HG03521 (cell line): ENCODE data around the gene YPEL3.
A peak's percentile ranks its signal among the peaks of the same experiment; 100 is the strongest.
"Not testable (repeated sequence)": the region's sequence is repeated elsewhere in the genome, so short reads cannot be mapped to it uniquely, and the experiment has no call there.

ENCODE experiments used
- ATAC-seq: cut with Tn5 transposase; IDR thresholded peaks from one replicate; pipeline ENCODE4 v1.9.1; 2021; ENCODE audit warnings: mild to moderate bottlenecking, moderate library complexity; ENCODE audit not compliant: unreplicated experiment

YPEL3 gene

DNA sequence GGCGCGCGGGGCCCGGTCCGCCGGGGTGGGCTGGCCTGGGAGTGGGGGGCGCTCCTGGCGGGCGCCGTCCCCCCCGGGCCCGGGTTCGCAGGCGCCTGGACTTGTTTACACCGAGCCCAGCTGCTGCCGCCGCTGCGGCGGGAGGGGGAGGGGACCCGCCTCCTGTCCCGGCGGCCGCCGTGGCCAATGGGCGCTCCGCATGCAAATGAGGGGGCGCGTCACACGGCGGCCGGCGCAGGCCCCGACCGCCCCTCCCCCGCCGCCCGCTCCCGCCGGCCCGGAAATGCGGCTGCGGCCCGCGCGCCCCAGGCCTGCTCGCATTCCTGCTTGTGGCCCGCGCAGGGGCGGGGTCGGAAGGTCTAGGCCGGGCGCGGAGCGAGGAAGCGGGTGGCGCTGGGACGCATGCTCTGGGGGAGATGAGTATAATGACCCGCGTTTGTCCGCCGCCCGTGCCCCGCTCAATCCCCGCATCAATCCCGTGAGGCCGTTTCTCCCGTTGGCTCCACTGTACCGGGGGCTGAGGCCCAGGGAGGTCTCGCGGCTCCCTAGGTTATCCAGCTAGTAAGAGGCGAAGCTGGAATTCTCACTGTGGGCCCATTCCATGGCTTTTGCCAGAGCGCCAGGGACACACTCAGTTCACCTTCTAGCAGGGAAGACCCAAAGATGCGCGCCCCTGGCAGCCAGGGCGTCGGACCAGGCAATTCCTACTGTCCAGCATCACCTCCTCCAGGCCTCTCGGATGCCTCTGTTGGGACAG, at the start of gene YPEL3:
Gene YPEL3, minus strand, starts transcription at position 109 of the 757 bp plus-strand sequence. CDS start 731 bp downstream, outside the sequence.
- ATAC-seq = peak; percentile 56

DNA sequence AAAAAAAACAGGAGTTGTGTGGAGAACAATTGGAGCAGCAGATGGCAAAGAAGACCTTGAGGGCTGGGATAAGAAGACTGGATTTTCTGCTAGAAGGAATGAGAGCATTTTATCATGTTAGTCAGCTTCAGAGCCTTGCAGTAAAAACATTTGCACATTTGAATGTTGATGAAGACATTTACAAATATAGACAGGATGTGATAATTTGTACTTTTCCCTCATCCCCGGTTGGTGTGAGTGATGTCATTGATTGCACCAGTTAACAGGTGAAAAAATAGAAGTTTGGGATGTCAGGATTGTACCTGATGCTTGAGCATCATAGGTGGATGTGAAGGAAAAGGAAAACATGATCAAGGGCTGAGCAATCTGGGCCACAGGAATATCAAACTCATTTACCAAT, 49.6 kb upstream of the YPEL3 start:
- ATAC-seq = no peak

GRCh38 chr16:30144917-30145316, 48.9 kb upstream of the YPEL3 start:
- no peak for ATAC-seq

- ATAC-seq = no peak
These were observed 48.0 kb upstream of the YPEL3 start for GRCh38 chr16:30144017-30144416.

- ATAC-seq = no peak
These were observed 47.3 kb upstream of the YPEL3 start for GRCh38 chr16:30143347-30143702.

- no peak for ATAC-seq
These were observed 46.8 kb upstream of the YPEL3 start for GRCh38 chr16:30142672-30143346.

DNA sequence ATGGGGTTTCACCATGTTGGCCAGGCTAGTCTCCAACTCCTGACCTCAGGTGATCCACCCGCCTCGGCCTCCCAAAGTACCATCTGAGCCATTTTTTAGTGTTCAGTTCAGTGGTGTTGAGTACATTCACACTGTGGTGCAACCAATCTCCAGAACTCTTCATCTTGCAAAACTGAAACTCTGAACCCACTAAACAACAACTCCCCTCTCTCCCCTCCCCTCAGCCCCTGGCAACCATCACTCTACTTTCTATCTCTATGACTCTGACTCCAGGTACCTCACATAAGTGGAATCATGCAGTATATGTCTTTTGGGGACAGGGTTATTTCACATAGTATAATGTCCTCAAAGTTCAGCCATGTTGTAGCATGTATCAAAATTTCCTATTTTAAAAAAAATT, 45.7 kb upstream of the YPEL3 start:
- ATAC-seq = no peak

DNA sequence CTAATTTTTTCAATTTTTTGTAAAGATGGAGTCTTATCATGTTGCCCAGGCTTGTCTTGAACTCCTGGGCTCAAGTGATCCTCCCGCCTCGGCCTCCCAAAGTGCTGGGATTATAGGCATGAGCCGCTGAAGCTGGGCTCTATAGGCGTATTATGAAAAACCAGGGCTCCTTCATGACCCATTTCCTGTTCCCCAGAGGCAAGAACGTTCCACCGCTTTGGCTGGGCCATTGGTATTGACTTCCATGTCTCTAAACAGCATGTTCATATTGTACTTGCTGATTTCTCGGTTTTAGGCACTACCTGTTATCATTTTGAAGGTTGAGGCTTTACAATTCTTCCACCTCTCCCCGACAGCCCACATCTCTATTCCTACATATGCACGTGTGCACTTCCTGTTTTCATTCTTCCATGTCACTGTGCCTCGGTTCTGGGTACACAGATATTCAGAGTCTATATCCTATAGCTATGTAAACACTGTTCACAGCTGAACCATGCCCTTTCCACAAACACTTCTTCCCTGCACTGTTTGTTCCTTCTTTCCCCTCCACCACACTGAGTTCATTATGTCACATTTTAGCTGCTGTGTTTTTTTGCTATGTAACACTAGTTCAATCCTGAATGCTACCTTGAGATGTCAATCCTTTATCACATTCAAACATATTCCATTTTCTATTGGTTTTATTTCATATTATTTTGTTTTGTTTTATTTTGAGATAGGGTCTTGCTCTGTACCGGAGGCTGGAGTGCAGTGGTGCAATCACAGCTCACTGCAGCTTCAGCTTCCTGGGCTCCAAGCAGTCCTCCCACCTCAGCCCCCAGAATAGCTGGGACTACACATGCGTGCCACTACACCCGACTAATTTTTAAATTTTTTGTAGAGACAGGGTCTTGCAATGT, 43.8 kb upstream of the YPEL3 start:
- ATAC-seq = no peak

DNA sequence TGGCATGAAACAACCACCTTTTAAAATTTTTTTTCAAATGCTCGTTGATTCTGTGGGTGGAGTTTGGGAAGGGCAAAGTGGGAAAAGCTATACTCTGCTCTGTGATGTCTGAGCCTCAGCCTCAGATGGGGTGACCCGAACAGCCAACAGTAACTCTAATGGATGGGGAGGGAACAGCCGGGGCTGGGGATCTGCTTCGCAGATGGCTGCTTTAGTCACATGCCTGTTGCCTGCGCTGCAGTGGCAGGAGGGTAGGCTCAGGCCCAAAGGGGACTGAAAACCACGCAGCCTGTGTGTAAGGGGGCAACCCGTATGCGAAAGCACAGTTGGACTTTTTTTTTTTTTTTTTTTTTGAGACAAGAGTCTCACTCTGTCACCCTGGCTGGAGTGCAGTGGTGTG, 41.9 kb upstream of the YPEL3 start:
- ATAC-seq = no peak

GRCh38 chr16:30136971-30137605, 41.1 kb upstream of the YPEL3 start:
- ATAC-seq = no peak

GRCh38 chr16:30132591-30132990, 36.6 kb upstream of the YPEL3 start:
- ATAC-seq = no peak

DNA sequence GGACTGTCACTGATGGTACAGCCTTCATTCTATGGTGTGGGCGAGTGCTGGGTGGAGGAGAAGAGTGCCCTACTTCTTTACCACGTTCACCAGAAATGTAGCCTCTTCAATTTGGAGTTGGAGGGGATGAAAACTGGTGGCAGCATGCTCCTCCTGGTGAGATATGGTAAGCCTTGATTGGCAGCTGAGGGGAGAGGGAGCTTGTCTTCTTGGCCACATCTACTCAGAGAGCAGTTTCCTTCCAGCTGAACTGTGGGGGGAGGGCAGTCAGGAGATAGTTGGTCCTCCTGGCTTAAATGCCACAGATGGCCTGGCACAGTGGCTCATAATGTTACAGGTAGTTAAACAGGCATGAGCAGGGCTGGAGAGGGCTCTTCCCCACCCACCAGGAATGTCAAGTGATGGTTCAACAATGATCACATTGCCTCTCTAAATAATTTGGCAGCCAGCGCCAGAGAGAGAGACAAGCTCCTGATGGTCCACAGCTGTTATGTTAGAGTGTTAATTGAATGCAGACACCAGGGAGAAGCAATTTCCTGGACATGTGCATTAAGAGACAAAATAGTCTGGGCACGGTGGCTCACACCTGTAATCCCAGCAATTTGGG, 36.0 kb upstream of the YPEL3 start:
- no peak for ATAC-seq

- ATAC-seq = no peak
These were observed 32.0 kb upstream of the YPEL3 start for GRCh38 chr16:30127993-30128392.

DNA sequence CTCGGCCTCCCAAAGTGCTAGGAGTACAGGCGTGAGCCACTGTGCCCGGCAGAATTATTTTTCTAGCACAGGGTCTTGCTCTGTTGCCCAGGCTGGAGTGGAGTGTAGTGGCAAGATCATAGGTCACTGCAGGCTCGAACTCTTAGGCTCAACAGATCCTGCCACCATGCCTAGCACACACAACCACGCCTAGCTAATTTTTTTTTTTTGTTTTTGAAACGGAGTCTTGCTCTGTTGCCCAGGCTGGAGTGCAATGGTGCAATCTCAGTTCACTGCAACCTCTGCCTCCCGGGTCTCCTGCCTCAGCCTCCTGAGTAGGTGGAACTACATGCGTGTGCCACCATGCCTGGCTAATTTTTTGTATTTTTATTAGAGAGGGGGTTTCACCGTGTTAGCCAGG, 29.7 kb upstream of the YPEL3 start:
- not testable (repeated sequence) for ATAC-seq

DNA sequence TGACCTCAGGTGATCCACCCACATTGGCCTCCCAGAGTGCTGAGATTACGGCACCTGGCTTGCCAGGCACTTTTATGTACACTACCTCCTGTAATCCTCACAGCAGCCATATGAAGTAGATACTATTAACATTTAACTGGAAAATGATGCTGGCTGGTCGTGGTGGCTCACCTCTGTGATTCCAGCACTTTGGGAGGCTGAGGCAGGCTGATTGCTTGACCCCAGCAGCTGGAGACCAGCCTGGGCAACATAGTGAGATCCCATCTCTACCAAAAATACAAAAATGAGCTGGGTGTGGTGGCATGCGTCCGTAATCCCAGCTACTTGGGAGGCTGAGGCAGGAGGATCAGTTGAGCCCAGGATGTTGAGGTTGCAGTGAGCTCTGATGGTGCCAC, 29.0 kb upstream of the YPEL3 start:
- no peak for ATAC-seq

GRCh38 chr16:30122604-30123160, 26.7 kb upstream of the YPEL3 start:
- ATAC-seq = peak; percentile 12

DNA sequence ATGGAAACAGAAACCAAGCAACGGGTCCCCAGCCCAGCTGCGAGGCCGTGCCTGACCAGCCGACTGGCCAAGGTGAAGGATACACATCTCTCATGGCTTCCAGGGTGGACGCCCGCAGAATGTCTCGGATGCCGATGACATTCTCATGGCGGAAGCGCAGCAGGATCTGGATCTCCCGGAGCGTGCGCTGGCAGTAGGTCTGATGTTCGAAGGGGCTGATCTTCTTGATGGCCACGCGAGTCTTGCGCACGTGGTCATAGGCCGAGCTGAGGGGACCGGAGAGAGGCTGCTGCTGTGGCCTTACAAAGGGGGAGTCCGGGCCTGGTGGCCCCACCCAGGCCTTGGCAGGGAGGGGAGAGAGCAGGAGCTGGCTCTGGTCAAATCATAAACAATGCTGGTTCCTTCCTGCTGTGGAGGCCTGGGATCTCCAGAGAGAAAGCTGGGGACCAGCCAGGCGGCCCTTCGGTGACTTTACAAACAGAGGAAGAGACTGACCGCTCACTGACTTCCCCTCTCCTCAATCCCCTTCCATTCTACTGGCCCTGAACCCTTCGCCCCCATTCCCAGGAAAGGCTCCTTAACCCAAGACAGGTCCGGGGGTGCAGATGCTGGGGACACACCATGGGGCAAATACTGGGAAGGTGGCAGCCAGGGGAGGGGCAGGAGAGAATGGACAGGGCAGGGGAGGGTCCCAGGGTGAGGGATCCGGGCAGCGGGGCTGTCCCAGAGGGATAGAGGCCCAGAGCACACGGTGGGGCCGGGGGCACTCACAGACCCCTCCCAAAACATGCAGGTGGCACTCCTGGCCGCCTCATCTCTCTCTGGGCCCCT, 25.9 kb upstream of the YPEL3 start:
- no peak for ATAC-seq

DNA sequence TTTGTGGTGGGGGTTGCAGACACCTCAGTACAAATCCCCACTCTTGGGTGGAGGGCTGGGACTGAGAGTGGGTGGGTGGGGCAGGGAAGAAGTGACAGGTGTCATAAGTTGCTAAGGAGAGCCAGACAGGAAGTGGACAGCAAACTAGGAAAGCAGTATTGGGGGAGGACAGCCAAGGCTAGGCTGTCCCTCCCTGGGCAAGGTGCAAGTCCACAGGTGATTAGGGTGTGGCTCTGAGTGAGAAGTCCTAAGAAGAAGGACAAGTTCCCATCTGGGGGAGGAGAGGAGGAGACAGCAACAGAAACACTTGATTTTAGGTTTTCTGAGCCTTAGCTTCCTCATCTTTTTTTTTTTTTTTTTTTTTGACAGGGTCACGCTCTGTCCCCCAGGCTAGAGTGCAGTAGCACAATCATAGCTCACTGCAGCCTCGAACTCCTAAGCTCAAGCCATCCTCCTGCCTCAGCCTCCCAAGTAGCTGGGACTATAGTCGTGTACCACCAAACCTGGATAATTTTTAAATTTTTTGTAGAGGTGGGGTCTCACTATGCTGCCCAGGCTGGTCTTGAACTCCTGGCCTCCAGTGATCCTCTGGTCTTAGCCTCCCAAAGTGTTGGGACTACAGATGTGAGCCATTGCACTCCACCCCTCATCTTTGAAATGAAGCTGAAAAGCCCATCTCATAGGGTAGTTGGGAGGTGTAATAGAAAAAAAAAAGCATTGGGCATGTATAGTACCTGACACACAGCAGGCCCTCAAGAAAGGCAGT, 24.5 kb upstream of the YPEL3 start:
- no peak for ATAC-seq

- ATAC-seq = no peak
These were observed 23.4 kb upstream of the YPEL3 start for GRCh38 chr16:30119428-30119827.
